HG03108 (cell line): ENCODE results near the gene KLHDC4.
"Not testable (repeated sequence)": the region's sequence is repeated elsewhere in the genome, so short reads cannot be mapped to it uniquely, and the experiment has no call there.

ENCODE experiments used
- ATAC-seq: cut with Tn5 transposase; IDR thresholded peaks from one replicate; pipeline ENCODE4 v1.9.1; 2021; ENCODE audit warnings: moderate library complexity; ENCODE audit not compliant: unreplicated experiment

Gene KLHDC4

GRCh38 chr16:87687126-87687910, 78.5 kb downstream of the KLHDC4 start:
- no peak for ATAC-seq

- ATAC-seq, result no peak
Measured at GRCh38 chr16:87686697-87687096, 79.1 kb downstream of the KLHDC4 start.

GRCh38 chr16:87685766-87686165, 80.0 kb downstream of the KLHDC4 start:
- ATAC-seq, result no peak

GRCh38 chr16:87685405-87685755, 80.4 kb downstream of the KLHDC4 start:
- ATAC-seq, result no peak

GRCh38 chr16:87684711-87685404, 80.9 kb downstream of the KLHDC4 start:
- no peak for ATAC-seq

- no peak for ATAC-seq
Measured at GRCh38 chr16:87684106-87684677, 81.6 kb downstream of the KLHDC4 start.

GRCh38 chr16:87682852-87683399, 82.9 kb downstream of the KLHDC4 start:
- no peak for ATAC-seq

GRCh38 chr16:87681981-87682570, 83.7 kb downstream of the KLHDC4 start:
- ATAC-seq, result no peak

- not testable (repeated sequence) for ATAC-seq
Measured at GRCh38 chr16:87681051-87681602, 84.7 kb downstream of the KLHDC4 start.

GRCh38 chr16:87680272-87680644, 85.5 kb downstream of the KLHDC4 start:
- no peak for ATAC-seq

- no peak for ATAC-seq
Measured at GRCh38 chr16:87679593-87680271, 86.1 kb downstream of the KLHDC4 start.

- no peak for ATAC-seq
Measured at GRCh38 chr16:87678618-87679017, 87.2 kb downstream of the KLHDC4 start.

GRCh38 chr16:87677830-87678229, 88.0 kb downstream of the KLHDC4 start:
- ATAC-seq, result no peak

- no peak for ATAC-seq
Measured at GRCh38 chr16:87675111-87675719, 90.6 kb downstream of the KLHDC4 start.

- no peak for ATAC-seq
Measured at GRCh38 chr16:87674419-87674818, 91.4 kb downstream of the KLHDC4 start.

- ATAC-seq, result no peak
Measured at GRCh38 chr16:87671715-87672270, 94.0 kb downstream of the KLHDC4 start.

- no peak for ATAC-seq
Measured at GRCh38 chr16:87671221-87671620, 94.6 kb downstream of the KLHDC4 start.

- no peak for ATAC-seq
Measured at GRCh38 chr16:87669672-87670071, 96.1 kb downstream of the KLHDC4 start.

GRCh38 chr16:87667946-87668345, 97.8 kb downstream of the KLHDC4 start:
- ATAC-seq, result no peak

- ATAC-seq, result no peak
Measured at GRCh38 chr16:87667443-87667842, 98.3 kb downstream of the KLHDC4 start.
